HS-27A (cell line): ENCODE measurements around the gene TKT.

Source experiments
- DNase-seq: peaks from one replicate; pipeline ENCODE4 v3.0.0-alpha.2; 2012; ENCODE audit warnings: low read depth, missing footprints

TKT gene

GRCh38 chr3:53239800-53240199 is 16.0 kb downstream of the TKT start:
- DNase-seq = no peak

- DNase-seq = no peak
Measured at GRCh38 chr3:53238886-53239285, 16.9 kb downstream of the TKT start.

- peak; percentile 64 for DNase-seq
Measured at GRCh38 chr3:53238051-53238850, 17.6 kb downstream of the TKT start.

- DNase-seq = no peak
Measured at GRCh38 chr3:53236112-53236841, 19.5 kb downstream of the TKT start.

- no peak for DNase-seq
Measured at GRCh38 chr3:53235545-53235944, 20.3 kb downstream of the TKT start.

GRCh38 chr3:53234841-53235232 is 21.0 kb downstream of the TKT start:
- DNase-seq = no peak

- no peak for DNase-seq
Measured at GRCh38 chr3:53234130-53234840, 21.5 kb downstream of the TKT start.

GRCh38 chr3:53232641-53233377 is 23.0 kb downstream of the TKT start:
- no peak for DNase-seq

- DNase-seq = no peak
Measured at GRCh38 chr3:53231532-53232511, 24.0 kb downstream of the TKT start.

GRCh38 chr3:53230789-53231188 is 25.0 kb downstream of the TKT start:
- DNase-seq = no peak

- DNase-seq = no peak
Measured at GRCh38 chr3:53230041-53230621, 25.7 kb downstream of the TKT start.

GRCh38 chr3:53229606-53230005 is 26.2 kb downstream of the TKT start:
- DNase-seq = no peak

GRCh38 chr3:53229171-53229570 is 26.7 kb downstream of the TKT start:
- DNase-seq = no peak

- DNase-seq = no peak
Measured at GRCh38 chr3:53227993-53228885, 27.6 kb downstream of the TKT start.

GRCh38 chr3:53226841-53227407 is 28.9 kb downstream of the TKT start:
- no peak for DNase-seq

- no peak for DNase-seq
Measured at GRCh38 chr3:53226142-53226840, 29.5 kb downstream of the TKT start.

GRCh38 chr3:53225651-53226050 is 30.2 kb downstream of the TKT start:
- no peak for DNase-seq

GRCh38 chr3:53225181-53225580 is 30.6 kb downstream of the TKT start:
- DNase-seq = no peak

GRCh38 chr3:53224536-53224935 is 31.3 kb downstream of the TKT start:
- no peak for DNase-seq
